Peyer's patch (tissue), 4 donors: ENCODE measurements around the gene NANOS2. TPM values are rescaled to one million over a fixed set of nuclear protein-coding genes. Genes with fewer than 3 reads are reported as not detected.

ENCODE experiments used
- DNase-seq, 3 donors: peaks; one replicate each; pipeline ENCODE4 v3.0.0-alpha.2; 2017 to 2019
- H3K27ac ChIP-seq, 4 donors: fragments of 200-600 bp; sonication (generic); one replicate each; pipeline ENCODE4 v1.5.1; 2016 to 2019
- H3K27me3 ChIP-seq, 2 donors: fragments of 200-600 bp; sonication (generic); one replicate each; pipeline ENCODE4 v1.5.1; 2019
- H3K36me3 ChIP-seq, 3 donors: fragments of 200-600 bp; sonication (generic); one replicate each; pipeline ENCODE4 v1.5.1; 2016 to 2019
- H3K4me1 ChIP-seq, 4 donors: fragments of 200-600 bp; sonication (generic); one replicate each; pipeline ENCODE4 v1.5.1; 2016 to 2019
- H3K4me3 ChIP-seq, 4 donors: fragments of 200-600 bp; sonication (generic); 1 replicate in 3 of 4; 2 replicates in 1 of 4; pipeline ENCODE4 v1.5.1; 2016 to 2019; ENCODE audit warnings: mild to moderate bottlenecking in 1 of 4
- H3K9me3 ChIP-seq, 4 donors: fragments of 200-600 bp; sonication (generic); one replicate each; pipeline ENCODE4 v1.5.1; 2016 to 2019; ENCODE audit warnings: mild to moderate bottlenecking in 1 of 4
- POLR2A ChIP-seq, 2 donors: fragments of 450-650 bp; IDR thresholded peaks; one replicate each; pipeline ENCODE4 v1.5.1; 2017; ENCODE audit warnings: antibody characterized with exemption in 2 of 2, mild to moderate bottlenecking in 2 of 2, moderate library complexity in 2 of 2
- total RNA-seq, 4 donors: library from RNA; depleted of rRNA; stranded (reverse); fragments of >200 nt; gene quantifications; one replicate each; pipeline ENCODE4 v1.1.0, GENCODE V29; 2016
- TF ChIP-seq, protein P1 (sequence below), 6 experiments: fragments of 450-650 bp in 4 of 6; fragments of 200-600 bp in 2 of 6; sonication (generic) in 1 of 6; IDR thresholded peaks; one replicate each; pipeline ENCODE4 v1.5.1; 2017 to 2019; ENCODE audit warnings: antibody characterized with exemption in 6 of 6, mild to moderate bottlenecking in 3 of 6, moderate library complexity in 1 of 6

NANOS2 gene
- total RNA-seq, 4 donors from 2014 or later: not detected

DNA sequence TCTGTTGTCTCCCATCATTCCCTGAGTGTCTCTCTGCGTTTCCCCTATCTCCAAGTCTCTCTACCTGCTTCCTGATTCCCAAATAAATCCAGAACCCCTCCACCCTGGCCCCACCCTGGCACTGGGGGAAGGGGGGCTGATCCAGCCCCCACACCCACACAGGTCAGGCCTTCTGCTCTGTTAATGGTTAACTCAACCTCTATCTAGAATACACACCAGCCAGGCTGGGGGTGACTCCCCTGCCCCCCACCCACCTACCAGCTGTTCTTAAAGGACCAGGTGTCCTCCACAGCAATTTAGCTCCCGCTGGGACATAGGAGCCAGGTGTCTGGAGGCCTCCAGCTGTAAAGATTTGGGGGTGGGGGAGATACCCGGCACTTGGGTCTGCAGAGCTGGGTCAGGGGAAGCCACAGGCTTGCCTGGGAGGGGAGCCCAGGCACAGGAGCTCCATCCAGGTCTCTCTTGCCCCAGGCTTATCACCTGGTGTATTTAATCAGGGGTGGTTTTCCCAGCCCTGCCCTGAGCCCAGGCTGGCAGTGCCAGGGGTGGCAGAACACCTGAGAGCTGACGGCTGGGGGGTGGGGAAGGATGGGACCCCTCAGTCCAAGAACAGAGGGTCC, 32.6 kb downstream of the NANOS2 start:
- TF ChIP-seq, protein P1, sequence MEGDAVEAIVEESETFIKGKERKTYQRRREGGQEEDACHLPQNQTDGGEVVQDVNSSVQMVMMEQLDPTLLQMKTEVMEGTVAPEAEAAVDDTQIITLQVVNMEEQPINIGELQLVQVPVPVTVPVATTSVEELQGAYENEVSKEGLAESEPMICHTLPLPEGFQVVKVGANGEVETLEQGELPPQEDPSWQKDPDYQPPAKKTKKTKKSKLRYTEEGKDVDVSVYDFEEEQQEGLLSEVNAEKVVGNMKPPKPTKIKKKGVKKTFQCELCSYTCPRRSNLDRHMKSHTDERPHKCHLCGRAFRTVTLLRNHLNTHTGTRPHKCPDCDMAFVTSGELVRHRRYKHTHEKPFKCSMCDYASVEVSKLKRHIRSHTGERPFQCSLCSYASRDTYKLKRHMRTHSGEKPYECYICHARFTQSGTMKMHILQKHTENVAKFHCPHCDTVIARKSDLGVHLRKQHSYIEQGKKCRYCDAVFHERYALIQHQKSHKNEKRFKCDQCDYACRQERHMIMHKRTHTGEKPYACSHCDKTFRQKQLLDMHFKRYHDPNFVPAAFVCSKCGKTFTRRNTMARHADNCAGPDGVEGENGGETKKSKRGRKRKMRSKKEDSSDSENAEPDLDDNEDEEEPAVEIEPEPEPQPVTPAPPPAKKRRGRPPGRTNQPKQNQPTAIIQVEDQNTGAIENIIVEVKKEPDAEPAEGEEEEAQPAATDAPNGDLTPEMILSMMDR (IDR thresholded peaks at IDR 0.05): no peak
- peak in 1 of 2 donors; percentile 14 for TF ChIP-seq POLR2A (IDR thresholded peaks at IDR 0.05)
- peaks cover 0 to 9% (median 0%) of the 10 kb centered on the region in 3 donors for H3K36me3 ChIP-seq
- peaks cover 2 to 52% (median 24%) of the 10 kb centered on the region in 4 donors for H3K4me1 ChIP-seq
- H3K27ac ChIP-seq: peak overlapping the region in 3 of 4 donors; percentile 68 to 92 (median 90)
- no peaks in the 10 kb centered on the region for H3K9me3 ChIP-seq
- peak overlapping the region in 3 of 4 donors; percentile 7 to 81 (median 69) for H3K4me3 ChIP-seq
- H3K27me3 ChIP-seq: no peaks in the 10 kb centered on the region
- DNase-seq: peak in 2 of 3 donors; percentile 54 to 76

DNA sequence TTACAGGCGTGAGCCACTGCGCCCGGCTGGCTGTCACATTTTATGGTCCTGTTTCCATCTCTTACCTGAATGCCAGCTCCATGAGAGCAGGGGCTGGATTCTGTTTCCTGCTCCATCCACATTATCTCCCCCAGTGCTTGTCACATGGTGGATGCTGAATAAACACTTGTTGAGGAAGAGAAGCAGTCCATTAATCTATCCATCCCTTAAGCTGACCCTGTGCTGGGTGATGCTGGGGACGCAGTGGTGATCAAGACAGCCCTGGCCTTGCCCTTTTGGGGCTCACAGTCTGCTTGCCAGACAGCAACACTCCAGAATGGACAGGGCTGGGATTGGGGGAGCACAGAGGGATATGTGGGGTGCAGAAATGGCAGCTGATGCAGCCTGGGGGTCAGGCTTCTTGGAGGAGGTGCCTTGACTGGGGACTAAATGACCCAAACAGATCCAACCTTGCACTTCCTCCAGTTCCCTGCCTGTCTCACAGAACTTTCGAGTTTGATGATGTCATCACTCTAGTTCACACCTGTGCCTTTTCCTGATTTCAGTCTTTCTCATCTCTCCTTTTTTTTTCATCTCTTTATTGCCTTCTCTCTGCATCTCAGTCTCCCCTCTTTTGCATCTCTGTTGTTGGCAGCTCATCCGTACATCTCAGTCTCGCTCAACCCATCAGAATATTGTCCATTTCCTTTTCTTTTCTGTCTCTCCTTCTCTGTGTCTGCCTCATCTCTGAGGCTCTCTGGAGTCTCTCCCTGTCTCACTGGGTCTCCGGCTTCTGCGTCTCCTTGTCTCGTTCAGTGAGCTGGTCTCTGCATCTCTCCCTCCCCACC, 33.3 kb downstream of the NANOS2 start:
- Histone ChIP-seq H3K27ac (peak overlapping the region in 3 of 4 donors; percentile 68 to 92 (median 90)), H3K27me3 (no peaks in the 10 kb centered on the region), H3K4me1 (peaks cover 6 to 59% (median 30%) of the 10 kb centered on the region in 4 donors), H3K9me3 (no peaks in the 10 kb centered on the region), H3K4me3 (no peak overlapping the region), H3K36me3 (peaks cover 0 to 9% (median 0%) of the 10 kb centered on the region in 3 donors)
- DNase-seq: no peak
- TF ChIP-seq, protein P1 (IDR thresholded peaks at IDR 0.05): no peak
- peak in 1 of 2 donors; percentile 6 for TF ChIP-seq POLR2A (IDR thresholded peaks at IDR 0.05)

DNA sequence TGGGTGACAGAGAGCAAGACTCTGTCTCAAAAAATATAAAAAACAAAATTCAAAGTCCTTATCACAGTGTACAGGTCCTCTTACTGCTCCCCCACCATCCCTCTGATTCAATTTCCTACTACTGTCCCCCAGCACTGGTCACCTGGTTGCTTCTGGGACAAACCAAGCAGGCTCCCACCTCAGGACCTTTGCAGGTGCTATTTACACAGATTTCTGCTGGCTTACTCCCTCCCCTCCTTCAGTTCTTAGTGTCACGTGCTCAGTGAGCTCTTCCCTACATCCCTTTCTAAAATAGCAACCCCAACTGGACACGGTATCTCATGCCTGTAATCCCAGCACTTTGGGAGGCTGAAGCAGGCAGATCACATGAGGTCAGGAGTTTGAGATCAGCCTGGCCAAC, 34.6 kb downstream of the NANOS2 start:
- H3K4me3 ChIP-seq: no peak overlapping the region
- no peak for DNase-seq
- no peaks in the 10 kb centered on the region for H3K9me3 ChIP-seq
- peaks cover 6 to 58% (median 26%) of the 10 kb centered on the region in 4 donors for H3K4me1 ChIP-seq
- H3K27me3 ChIP-seq: no peaks in the 10 kb centered on the region
- peaks cover 0 to 9% (median 0%) of the 10 kb centered on the region in 3 donors for H3K36me3 ChIP-seq
- H3K27ac ChIP-seq: peak overlapping the region in 1 of 4 donors; percentile 13
- TF ChIP-seq POLR2A (IDR thresholded peaks at IDR 0.05): no peak
- TF ChIP-seq, protein P1 (IDR thresholded peaks at IDR 0.05): no peak

DNA sequence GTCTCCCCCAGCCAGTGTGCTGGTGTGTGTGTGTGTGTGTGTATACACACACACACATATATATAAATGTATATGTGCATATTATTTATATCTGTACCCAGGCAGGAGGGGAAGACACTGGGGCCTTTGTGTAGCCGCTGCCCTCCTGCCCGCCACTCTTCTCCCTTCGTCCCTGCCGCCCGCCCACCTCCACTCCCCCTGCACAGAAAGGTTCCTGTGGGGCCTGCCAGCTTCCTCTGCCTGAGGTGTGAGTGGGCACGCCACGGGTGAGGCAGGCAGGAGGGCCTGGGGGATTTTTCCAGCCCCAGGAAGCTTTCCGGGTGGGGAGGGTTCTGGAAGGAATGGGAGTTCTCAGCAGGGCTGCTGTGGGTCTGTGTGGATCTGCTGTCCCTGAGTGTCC, 35.5 kb downstream of the NANOS2 start:
- Histone ChIP-seq H3K27me3 (no peaks in the 10 kb centered on the region), H3K4me1 (peaks cover 6 to 49% (median 17%) of the 10 kb centered on the region in 4 donors), H3K4me3 (no peak overlapping the region), H3K9me3 (no peaks in the 10 kb centered on the region), H3K27ac (peak overlapping the region in 2 of 4 donors; percentile 35 to 83), H3K36me3 (peaks cover 0 to 4% (median 0%) of the 10 kb centered on the region in 3 donors)
- TF ChIP-seq POLR2A (IDR thresholded peaks at IDR 0.05): no peak
- TF ChIP-seq, protein P1 (IDR thresholded peaks at IDR 0.05): no peak
- no peak for DNase-seq

DNA sequence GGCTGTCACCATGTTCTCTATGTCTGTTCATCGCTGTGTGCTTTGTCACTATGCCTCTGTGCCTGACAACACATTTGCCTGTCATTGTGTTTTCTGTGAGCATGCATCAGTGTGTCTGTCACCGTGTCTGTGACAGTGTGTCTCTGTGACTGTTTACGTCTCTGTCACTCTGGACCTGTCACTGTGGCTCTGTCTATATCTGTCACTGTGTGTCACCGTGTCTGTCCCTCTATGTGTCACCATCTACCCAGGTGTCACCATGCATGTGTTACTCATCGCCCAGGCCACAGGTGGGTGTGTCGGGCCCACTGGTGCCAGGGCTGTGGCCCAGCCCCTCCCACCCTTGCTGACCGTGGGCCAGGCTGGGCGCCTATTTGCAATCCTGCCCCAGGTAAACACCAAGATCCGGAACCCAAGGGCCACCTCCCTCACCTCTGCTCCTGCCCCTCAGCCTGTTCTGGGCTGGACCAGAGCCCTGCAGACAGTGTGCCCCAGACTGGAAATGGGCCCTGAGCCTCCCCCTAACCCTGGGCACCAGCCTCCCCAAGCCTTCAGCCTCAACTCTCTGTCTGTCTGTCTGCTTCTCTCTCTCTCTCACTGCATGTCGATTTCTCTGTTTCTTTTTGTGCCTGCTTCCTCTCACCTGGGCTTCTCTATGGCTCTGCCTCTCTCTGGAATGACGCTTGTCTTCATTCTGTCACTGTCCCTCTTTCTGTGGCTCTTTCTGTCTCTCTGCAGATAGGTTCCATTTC, 36.4 kb downstream of the NANOS2 start:
- peak overlapping the region in 2 of 4 donors; percentile 77 to 83 for H3K27ac ChIP-seq
- TF ChIP-seq, protein P1 (IDR thresholded peaks at IDR 0.05): no peak
- peak in 1 of 2 donors; percentile 42 for TF ChIP-seq POLR2A (IDR thresholded peaks at IDR 0.05)
- H3K4me1 ChIP-seq: peaks cover 5 to 41% (median 11%) of the 10 kb centered on the region in 4 donors

More for the DNA sequence above, 36.4 kb downstream of the NANOS2 start:
- H3K27me3 ChIP-seq: no peaks in the 10 kb centered on the region
- H3K36me3 ChIP-seq: no peaks in the 10 kb centered on the region
- no peaks in the 10 kb centered on the region for H3K9me3 ChIP-seq
- DNase-seq: peak in 2 of 3 donors; percentile 80 to 83
- H3K4me3 ChIP-seq: no peak overlapping the region
